ENCODE measurements around the gene HOXA11.

GRCh38 chr7:27154369-27154768 is 30.7 kb downstream of the HOXA11 start:
- no peak for TF ChIP-seq POLR2A (IDR thresholded peaks at IDR 0.05)
- TF ChIP-seq CTCF (IDR thresholded peaks at IDR 0.05), result no peak
